Loucy (cell line): ENCODE measurements around the gene RAB29.

Experiments
- H2AFZ ChIP-seq: fragments of 200-600 bp; sonication (generic); 2 replicates; pipeline ENCODE4 v1.6.0; 2016; ENCODE audit warnings: antibody characterized with exemption, mild to moderate bottlenecking, low read length, moderate library complexity
- H3F3A ChIP-seq: fragments of 200-600 bp; 2 replicates; pipeline ENCODE4 v1.6.0; 2016; ENCODE audit warnings: antibody characterized with exemption, low read depth, mild to moderate bottlenecking
- H3K27me3 ChIP-seq: fragments of 200-600 bp; sonication (generic); 2 replicates; pipeline ENCODE4 v1.6.1; 2014; ENCODE audit warnings: low read length, mild to moderate bottlenecking; ENCODE audit not compliant: insufficient read depth, poor library complexity, severe bottlenecking
- H3K36me3 ChIP-seq: fragments of 200-600 bp; sonication (generic); 2 replicates; pipeline ENCODE4 v1.6.1; 2016; ENCODE audit warnings: low read length; ENCODE audit not compliant: insufficient read depth
- H3K4me1 ChIP-seq: fragments of 200-600 bp; sonication (generic); 2 replicates; pipeline ENCODE4 v1.5.1; 2014; ENCODE audit warnings: low read length, mild to moderate bottlenecking; ENCODE audit not compliant: insufficient read depth, poor library complexity, severe bottlenecking
- H3K4me2 ChIP-seq: fragments of 200-600 bp; sonication (generic); 2 replicates; pipeline ENCODE4 v1.6.0; 2014; ENCODE audit warnings: antibody characterized with exemption, low read length, low read depth, mild to moderate bottlenecking; ENCODE audit not compliant: poor library complexity, severe bottlenecking
- H3K4me3 ChIP-seq: fragments of 200-600 bp; sonication (generic); 2 replicates; pipeline ENCODE4 v1.5.1; 2014; ENCODE audit warnings: low read length, mild to moderate bottlenecking, mixed read lengths; ENCODE audit not compliant: poor library complexity, severe bottlenecking
- H3K79me2 ChIP-seq: fragments of 200-600 bp; sonication (generic); 2 replicates; pipeline ENCODE4 v1.6.1; 2014; ENCODE audit warnings: low read length; ENCODE audit not compliant: insufficient read depth
- H3K9ac ChIP-seq: fragments of 200-600 bp; sonication (generic); 2 replicates; pipeline ENCODE4 v1.6.0; 2014; ENCODE audit warnings: mild to moderate bottlenecking, low read depth, low read length, moderate library complexity; ENCODE audit not compliant: poor library complexity, severe bottlenecking
- H3K9me2 ChIP-seq: fragments of 200-600 bp; sonication (generic); replicated peaks from 2 replicates; pipeline ENCODE4 v1.6.1; 2016; ENCODE audit warnings: low read depth, low read length, mixed read lengths
- H3K9me3 ChIP-seq: fragments of 200-600 bp; sonication (generic); 2 replicates; pipeline ENCODE4 v1.6.1; 2014; ENCODE audit warnings: mild to moderate bottlenecking, antibody characterized with exemption, low read length, low read depth; ENCODE audit not compliant: insufficient read depth
- H4K20me1 ChIP-seq: fragments of 200-600 bp; sonication (generic); 2 replicates; pipeline ENCODE4 v1.6.0; 2014; ENCODE audit warnings: antibody characterized with exemption, low read length, mild to moderate bottlenecking; ENCODE audit not compliant: insufficient read depth, poor library complexity, severe bottlenecking
- EZH2phosphoT487 ChIP-seq: fragments of 200-600 bp; IDR thresholded peaks from 2 replicates; pipeline ENCODE4 v1.6.1; 2018; ENCODE audit warnings: antibody characterized with exemption, mild to moderate bottlenecking, moderate library complexity, borderline replicate concordance
- TF ChIP-seq, protein P1 (sequence below): fragments of 200-600 bp; sonication (generic); conservative IDR thresholded peaks from 2 replicates; pipeline ENCODE4 v1.5.1; 2014; ENCODE audit warnings: mild to moderate bottlenecking, antibody characterized with exemption, low read length

The RAB29 gene

DNA sequence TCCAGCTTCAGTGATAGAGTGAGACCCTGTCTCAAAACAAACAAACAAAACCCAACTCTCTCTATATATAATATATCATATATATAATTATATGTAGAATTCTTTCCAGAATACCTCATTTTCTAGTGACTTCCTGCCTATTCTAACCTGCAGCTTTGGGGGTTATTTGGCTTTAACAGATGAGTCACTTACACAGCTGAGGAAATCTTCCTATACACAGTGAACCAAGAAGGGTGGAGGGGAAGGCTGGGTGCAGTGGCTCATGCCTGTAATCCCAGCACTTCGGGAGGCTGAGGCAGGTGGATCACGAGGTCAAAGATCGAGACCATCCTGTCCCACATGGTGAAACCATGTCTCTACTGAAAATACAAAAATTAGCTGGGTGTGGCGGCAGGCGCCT lies 9.2 kb downstream of the RAB29 start:
- Histone ChIP-seq H3K4me2 (no peak overlapping the region), H4K20me1 (no peaks in the 10 kb centered on the region), H3K9me2 (no peaks in the 10 kb centered on the region), H3K36me3 (no peaks in the 10 kb centered on the region), H3F3A (no peaks in the 10 kb centered on the region), H3K27me3 (no peaks in the 10 kb centered on the region), H3K79me2 (no peaks in the 10 kb centered on the region), H3K4me1 (no peaks in the 10 kb centered on the region), H3K9ac (no peak overlapping the region), H2AFZ (no peak overlapping the region), H3K9me3 (no peaks in the 10 kb centered on the region), H3K4me3 (no peak overlapping the region)
- TF ChIP-seq, protein P1, sequence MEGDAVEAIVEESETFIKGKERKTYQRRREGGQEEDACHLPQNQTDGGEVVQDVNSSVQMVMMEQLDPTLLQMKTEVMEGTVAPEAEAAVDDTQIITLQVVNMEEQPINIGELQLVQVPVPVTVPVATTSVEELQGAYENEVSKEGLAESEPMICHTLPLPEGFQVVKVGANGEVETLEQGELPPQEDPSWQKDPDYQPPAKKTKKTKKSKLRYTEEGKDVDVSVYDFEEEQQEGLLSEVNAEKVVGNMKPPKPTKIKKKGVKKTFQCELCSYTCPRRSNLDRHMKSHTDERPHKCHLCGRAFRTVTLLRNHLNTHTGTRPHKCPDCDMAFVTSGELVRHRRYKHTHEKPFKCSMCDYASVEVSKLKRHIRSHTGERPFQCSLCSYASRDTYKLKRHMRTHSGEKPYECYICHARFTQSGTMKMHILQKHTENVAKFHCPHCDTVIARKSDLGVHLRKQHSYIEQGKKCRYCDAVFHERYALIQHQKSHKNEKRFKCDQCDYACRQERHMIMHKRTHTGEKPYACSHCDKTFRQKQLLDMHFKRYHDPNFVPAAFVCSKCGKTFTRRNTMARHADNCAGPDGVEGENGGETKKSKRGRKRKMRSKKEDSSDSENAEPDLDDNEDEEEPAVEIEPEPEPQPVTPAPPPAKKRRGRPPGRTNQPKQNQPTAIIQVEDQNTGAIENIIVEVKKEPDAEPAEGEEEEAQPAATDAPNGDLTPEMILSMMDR = no peak
- TF ChIP-seq EZH2phosphoT487 = no peak

DNA sequence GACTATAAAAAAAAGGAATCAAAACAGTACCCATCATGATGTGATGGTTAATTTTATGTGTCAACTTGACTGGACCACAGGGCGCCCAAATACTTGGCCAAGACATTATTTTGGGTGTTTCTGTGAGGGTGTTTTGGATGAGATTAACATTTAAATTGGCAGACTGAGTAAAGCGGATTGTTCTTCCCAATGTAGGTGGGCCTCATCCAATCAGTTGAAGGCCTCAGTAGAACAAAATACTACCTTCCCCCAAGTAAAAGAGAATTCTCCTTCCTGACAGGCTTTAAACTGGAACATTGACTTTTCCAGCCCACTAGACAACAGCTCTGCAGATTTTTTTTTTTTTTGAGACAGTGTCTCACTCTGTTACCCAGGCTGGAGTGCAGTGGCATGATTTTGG lies 10.7 kb downstream of the RAB29 start:
- Histone ChIP-seq H3K4me1 (no peaks in the 10 kb centered on the region), H3K9ac (no peak overlapping the region), H2AFZ (no peak overlapping the region), H3K4me3 (no peak overlapping the region), H3K9me2 (no peaks in the 10 kb centered on the region), H3K36me3 (no peaks in the 10 kb centered on the region), H3F3A (no peaks in the 10 kb centered on the region), H3K9me3 (no peaks in the 10 kb centered on the region), H3K79me2 (no peaks in the 10 kb centered on the region), H3K4me2 (no peak overlapping the region), H3K27me3 (no peaks in the 10 kb centered on the region), H4K20me1 (no peaks in the 10 kb centered on the region)
- TF ChIP-seq, protein P1 = no peak
- TF ChIP-seq EZH2phosphoT487 = no peak

DNA sequence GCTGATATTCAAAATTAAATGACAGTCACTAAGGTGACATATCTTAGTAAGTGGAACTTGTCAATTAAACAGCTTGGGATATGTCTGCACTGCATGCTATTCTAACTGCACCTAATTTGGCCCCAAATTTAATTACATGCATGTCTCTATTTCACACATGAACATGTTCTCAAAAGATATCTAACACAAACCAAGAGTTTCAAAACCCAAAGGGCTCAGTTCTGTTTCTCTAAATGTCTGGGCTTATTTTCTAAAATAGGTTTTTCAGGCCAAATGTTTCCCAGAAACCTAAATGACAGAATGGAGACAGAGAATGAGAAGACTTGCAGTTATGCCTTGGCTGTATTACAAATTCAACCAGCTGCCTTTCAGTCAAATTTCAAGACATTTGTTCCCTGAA lies 11.3 kb downstream of the RAB29 start:
- Histone ChIP-seq H3F3A (no peaks in the 10 kb centered on the region), H2AFZ (no peak overlapping the region), H3K36me3 (no peaks in the 10 kb centered on the region), H3K9ac (no peak overlapping the region), H3K27me3 (no peaks in the 10 kb centered on the region), H3K4me1 (no peaks in the 10 kb centered on the region), H3K9me3 (no peaks in the 10 kb centered on the region), H3K9me2 (no peaks in the 10 kb centered on the region), H3K4me3 (no peak overlapping the region), H3K4me2 (no peak overlapping the region), H4K20me1 (no peaks in the 10 kb centered on the region), H3K79me2 (no peaks in the 10 kb centered on the region)
- no peak for TF ChIP-seq EZH2phosphoT487

DNA sequence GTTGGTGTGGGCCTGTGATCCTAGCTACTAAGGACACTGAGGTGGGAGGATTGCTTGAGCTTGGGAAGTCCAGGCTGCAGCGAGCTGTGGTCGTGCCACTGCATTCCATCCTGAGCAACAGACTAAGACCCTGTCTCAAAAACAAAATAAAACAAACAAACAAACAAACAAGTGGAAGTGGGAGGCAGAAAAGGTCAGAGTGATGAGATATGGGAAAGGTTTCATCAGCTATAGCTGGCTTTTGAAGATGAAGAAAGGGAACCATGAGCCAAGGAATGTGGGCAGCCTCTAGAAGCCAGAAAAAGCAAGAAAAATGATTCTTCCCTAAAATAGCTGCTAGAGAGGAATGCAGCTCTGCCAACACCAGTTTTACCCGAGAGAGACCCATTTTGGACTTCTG lies 14.7 kb downstream of the RAB29 start:
- TF ChIP-seq, protein P1 = no peak
- TF ChIP-seq EZH2phosphoT487 = no peak
- Histone ChIP-seq H4K20me1 (no peaks in the 10 kb centered on the region), H3K4me3 (no peak overlapping the region), H2AFZ (no peak overlapping the region), H3K4me1 (no peaks in the 10 kb centered on the region), H3K9ac (no peak overlapping the region), H3K27me3 (no peaks in the 10 kb centered on the region), H3K9me3 (no peaks in the 10 kb centered on the region), H3K9me2 (no peaks in the 10 kb centered on the region), H3K4me2 (no peak overlapping the region), H3F3A (no peaks in the 10 kb centered on the region), H3K79me2 (no peaks in the 10 kb centered on the region), H3K36me3 (no peaks in the 10 kb centered on the region)
